ENCODE results near the gene SERPINE2.

Gene SERPINE2

DNA sequence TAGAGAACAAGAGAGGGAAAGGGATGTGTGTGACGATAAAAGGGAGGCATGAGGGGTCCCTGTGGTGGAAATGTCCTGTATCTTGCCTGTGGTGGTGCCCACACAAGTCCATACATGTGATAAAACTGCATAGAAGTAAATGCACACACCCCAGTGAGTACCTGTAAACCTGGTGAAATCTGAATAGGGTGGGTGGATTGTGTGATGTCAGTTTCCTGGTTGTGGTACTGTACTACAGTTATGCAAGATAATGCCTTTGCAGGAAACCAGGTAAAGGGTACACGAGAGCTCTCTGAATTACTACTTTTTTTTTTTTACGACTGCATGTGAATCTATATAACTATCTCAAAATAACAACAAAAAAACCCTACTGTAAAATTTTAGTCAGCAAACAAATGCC, 22.1 kb downstream of the SERPINE2 start:
- H3K9ac ChIP-seq, result no peak overlapping the region
- H2AFZ ChIP-seq, result no peak overlapping the region
- no peak overlapping the region for H3K27ac ChIP-seq
- no peaks in the 10 kb centered on the region for H3K4me1 ChIP-seq
- H3K4me2 ChIP-seq (ENCODE audit: low read length), result no peak overlapping the region
- TF ChIP-seq, protein P1, sequence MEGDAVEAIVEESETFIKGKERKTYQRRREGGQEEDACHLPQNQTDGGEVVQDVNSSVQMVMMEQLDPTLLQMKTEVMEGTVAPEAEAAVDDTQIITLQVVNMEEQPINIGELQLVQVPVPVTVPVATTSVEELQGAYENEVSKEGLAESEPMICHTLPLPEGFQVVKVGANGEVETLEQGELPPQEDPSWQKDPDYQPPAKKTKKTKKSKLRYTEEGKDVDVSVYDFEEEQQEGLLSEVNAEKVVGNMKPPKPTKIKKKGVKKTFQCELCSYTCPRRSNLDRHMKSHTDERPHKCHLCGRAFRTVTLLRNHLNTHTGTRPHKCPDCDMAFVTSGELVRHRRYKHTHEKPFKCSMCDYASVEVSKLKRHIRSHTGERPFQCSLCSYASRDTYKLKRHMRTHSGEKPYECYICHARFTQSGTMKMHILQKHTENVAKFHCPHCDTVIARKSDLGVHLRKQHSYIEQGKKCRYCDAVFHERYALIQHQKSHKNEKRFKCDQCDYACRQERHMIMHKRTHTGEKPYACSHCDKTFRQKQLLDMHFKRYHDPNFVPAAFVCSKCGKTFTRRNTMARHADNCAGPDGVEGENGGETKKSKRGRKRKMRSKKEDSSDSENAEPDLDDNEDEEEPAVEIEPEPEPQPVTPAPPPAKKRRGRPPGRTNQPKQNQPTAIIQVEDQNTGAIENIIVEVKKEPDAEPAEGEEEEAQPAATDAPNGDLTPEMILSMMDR (IDR thresholded peaks at IDR 0.05), result no peak
- H3K4me3 ChIP-seq (ENCODE audit: low read depth, low read length), result no peak overlapping the region
- no peaks in the 10 kb centered on the region for H3K27me3 ChIP-seq (ENCODE audit: control insufficient read depth, insufficient read depth, low read length)
- H3K36me3 ChIP-seq (ENCODE audit: control insufficient read depth, insufficient read depth, low read length), result no peaks in the 10 kb centered on the region
- H3K9me3 ChIP-seq (ENCODE audit: control insufficient read depth, low read length), result no peaks in the 10 kb centered on the region
- no peaks in the 10 kb centered on the region for H3K79me2 ChIP-seq

- H3K9me3 ChIP-seq (ENCODE audit: control insufficient read depth, low read length), result no peaks in the 10 kb centered on the region
- H3K36me3 ChIP-seq (ENCODE audit: control insufficient read depth, insufficient read depth, low read length), result no peaks in the 10 kb centered on the region
- H3K79me2 ChIP-seq, result no peaks in the 10 kb centered on the region
- no peak overlapping the region for H3K4me2 ChIP-seq (ENCODE audit: low read length)
- H3K9ac ChIP-seq, result no peak overlapping the region
- H2AFZ ChIP-seq, result no peak overlapping the region
- no peak overlapping the region for H3K4me3 ChIP-seq (ENCODE audit: low read depth, low read length)
- H3K27ac ChIP-seq, result no peak overlapping the region
- no peaks in the 10 kb centered on the region for H3K27me3 ChIP-seq (ENCODE audit: control insufficient read depth, insufficient read depth, low read length)
- TF ChIP-seq, protein P1 (IDR thresholded peaks at IDR 0.05), result no peak
- H3K4me1 ChIP-seq, result no peaks in the 10 kb centered on the region
Measured at GRCh38 chr2:224014336-224014735, 24.8 kb downstream of the SERPINE2 start.

DNA sequence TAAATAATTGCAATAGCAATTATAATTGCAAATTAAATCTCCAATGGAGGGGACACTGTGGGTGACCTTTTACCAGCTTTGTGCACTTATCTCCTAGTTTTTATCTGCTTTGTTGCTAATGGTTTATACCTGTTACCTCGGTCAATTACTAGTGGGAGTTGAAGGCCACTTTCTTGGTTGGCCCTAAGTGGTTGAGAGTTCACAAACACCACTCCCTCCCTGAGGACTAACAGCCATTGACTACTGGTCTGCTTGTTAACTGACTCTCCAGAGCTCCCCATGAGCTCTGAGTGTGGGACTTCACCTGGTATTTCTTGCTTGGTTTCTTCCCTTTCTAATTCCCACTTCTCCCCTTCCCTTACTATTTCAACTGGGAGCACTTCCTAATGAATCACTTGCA, 27.2 kb downstream of the SERPINE2 start:
- Histone ChIP-seq H3K4me2 (ENCODE audit: low read length) (no peak overlapping the region), H3K27me3 (ENCODE audit: control insufficient read depth, insufficient read depth, low read length) (no peaks in the 10 kb centered on the region), H3K4me3 (ENCODE audit: low read depth, low read length) (no peak overlapping the region), H2AFZ (no peak overlapping the region), H3K36me3 (ENCODE audit: control insufficient read depth, insufficient read depth, low read length) (no peaks in the 10 kb centered on the region), H3K9me3 (ENCODE audit: control insufficient read depth, low read length) (no peaks in the 10 kb centered on the region), H3K79me2 (no peaks in the 10 kb centered on the region), H3K9ac (no peak overlapping the region), H3K4me1 (no peaks in the 10 kb centered on the region), H3K27ac (no peak overlapping the region)
- TF ChIP-seq, protein P1 (IDR thresholded peaks at IDR 0.05), result no peak

GRCh38 chr2:224009605-224010315, 29.3 kb downstream of the SERPINE2 start:
- Histone ChIP-seq H3K27me3 (ENCODE audit: control insufficient read depth, insufficient read depth, low read length) (no peaks in the 10 kb centered on the region), H3K4me1 (no peaks in the 10 kb centered on the region), H2AFZ (no peak overlapping the region), H3K9me3 (ENCODE audit: control insufficient read depth, low read length) (no peaks in the 10 kb centered on the region), H3K79me2 (no peaks in the 10 kb centered on the region), H3K4me2 (ENCODE audit: low read length) (no peak overlapping the region), H3K36me3 (ENCODE audit: control insufficient read depth, insufficient read depth, low read length) (no peaks in the 10 kb centered on the region), H3K9ac (no peak overlapping the region), H3K4me3 (ENCODE audit: low read depth, low read length) (no peak overlapping the region), H3K27ac (no peak overlapping the region)
- TF ChIP-seq, protein P1 (IDR thresholded peaks at IDR 0.05), result no peak

DNA sequence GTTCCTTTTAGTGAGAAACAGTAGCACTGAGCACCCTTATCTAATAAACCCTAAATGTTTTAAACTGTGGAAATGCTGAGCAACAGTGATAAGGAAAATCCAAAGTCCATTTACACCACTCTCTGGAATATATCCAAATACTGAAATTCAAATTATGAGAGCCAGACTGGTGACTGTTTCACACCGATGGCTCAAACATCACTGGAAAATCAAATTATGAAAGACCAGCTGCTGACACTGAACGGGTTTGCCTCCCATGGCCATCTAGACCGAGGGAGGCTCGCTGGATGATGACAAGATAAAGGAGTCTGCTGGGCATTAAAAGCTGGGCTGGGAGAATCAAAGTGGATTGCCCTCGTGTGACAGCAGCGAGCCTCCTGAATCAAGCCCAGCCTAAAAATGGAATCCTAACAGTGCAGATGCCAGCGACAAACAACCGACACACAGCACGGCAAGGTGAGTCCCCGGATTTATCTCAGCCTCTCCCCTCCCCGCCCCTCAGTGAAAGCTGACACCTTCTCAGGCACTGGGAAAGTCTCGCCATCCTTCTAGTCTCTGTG, 30.3 kb downstream of the SERPINE2 start:
- Histone ChIP-seq H3K27ac (no peak overlapping the region), H3K36me3 (ENCODE audit: control insufficient read depth, insufficient read depth, low read length) (no peaks in the 10 kb centered on the region), H3K9me3 (ENCODE audit: control insufficient read depth, low read length) (no peaks in the 10 kb centered on the region), H3K79me2 (no peaks in the 10 kb centered on the region), H3K4me3 (ENCODE audit: low read depth, low read length) (no peak overlapping the region), H3K27me3 (ENCODE audit: control insufficient read depth, insufficient read depth, low read length) (no peaks in the 10 kb centered on the region), H3K9ac (no peak overlapping the region), H3K4me2 (ENCODE audit: low read length) (no peak overlapping the region), H3K4me1 (no peaks in the 10 kb centered on the region), H2AFZ (no peak overlapping the region)
- TF ChIP-seq, protein P1 (IDR thresholded peaks at IDR 0.05), result no peak
